Activated naive CD4-positive, alpha-beta T cell (primary cell): ENCODE data around the gene NELFB.

Experiments
- DNase-seq, 4 experiments: peaks; one replicate each; lab custom pipeline; 2025; lab: John Stamatoyannopoulos, UW

NELFB gene

GRCh38 chr9:137303151-137303892, 48.2 kb downstream of the NELFB start:
- DNase-seq, result no peak

DNA sequence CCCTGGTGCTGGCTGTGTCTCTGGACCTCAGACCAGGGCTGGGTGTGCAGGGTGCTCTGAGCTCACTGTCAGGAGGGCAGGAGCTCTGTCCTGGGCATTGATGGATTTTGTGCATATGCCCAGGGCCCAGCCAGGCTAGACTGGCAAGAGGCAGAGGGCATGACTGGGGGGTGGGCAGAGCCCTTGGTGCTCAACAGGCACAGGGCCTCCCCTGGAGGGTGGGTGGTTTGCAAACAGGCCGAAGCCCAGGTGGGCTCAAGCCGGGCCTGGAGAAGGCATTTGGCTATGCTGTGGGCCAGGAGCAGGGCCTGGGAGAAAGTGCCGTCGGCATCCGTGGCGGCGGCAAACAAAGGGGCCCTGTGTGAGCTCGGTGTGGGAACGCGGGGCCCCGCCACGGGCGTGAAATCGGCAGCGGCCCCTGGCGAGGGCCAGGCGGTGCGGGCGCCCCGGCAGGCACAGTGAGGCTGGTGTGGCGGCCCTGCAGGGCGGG, 48.8 kb downstream of the NELFB start:
- no peak for DNase-seq

- no peak for DNase-seq
Observed at GRCh38 chr9:137304383-137305059, 49.4 kb downstream of the NELFB start.

- peak in 2 of 4 experiments; percentile 42 to 54 for DNase-seq
Observed at GRCh38 chr9:137305060-137305797, 50.1 kb downstream of the NELFB start.

GRCh38 chr9:137305798-137306065, 50.6 kb downstream of the NELFB start:
- DNase-seq, result no peak

DNA sequence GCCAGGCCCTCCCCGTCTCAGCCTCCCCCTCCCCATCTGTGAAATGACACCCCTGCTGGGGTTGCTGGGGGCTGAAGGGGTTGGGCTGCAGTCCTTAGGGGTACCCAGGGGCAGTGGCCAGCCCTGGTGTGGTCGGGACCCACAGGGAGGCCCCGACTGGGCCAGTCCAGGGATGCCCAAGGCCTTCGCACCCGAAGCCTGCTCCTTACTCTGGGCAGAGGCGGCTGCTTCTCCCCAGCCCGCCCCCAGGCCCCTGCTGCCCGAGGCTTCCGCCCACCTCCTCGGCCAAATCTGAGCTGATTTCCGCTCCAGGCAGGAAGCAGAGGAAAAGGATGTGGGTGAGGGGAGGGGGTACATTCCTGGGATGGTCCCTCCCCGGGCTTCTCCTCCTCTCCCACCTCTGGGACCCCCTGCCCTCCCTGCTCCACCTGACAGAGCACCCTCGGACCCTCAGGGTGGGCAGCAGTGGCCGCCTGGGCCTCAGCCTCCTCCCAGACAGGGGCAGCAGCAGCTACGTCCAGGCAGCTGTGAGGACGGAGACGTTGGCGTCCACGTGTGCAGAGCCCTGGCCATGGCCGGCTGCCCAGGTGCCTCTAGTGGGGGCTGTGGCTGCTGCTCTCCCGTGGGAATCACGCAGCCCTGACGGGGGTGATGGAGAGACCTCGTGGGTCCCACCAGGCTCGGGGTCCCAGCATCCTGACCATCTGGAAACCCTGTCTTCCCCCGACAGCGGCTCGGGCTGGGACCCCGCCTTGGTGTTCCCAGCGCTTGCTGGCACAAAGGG, 51.1 kb downstream of the NELFB start:
- no peak for DNase-seq

GRCh38 chr9:137306850-137307254, 51.7 kb downstream of the NELFB start:
- no peak for DNase-seq

DNA sequence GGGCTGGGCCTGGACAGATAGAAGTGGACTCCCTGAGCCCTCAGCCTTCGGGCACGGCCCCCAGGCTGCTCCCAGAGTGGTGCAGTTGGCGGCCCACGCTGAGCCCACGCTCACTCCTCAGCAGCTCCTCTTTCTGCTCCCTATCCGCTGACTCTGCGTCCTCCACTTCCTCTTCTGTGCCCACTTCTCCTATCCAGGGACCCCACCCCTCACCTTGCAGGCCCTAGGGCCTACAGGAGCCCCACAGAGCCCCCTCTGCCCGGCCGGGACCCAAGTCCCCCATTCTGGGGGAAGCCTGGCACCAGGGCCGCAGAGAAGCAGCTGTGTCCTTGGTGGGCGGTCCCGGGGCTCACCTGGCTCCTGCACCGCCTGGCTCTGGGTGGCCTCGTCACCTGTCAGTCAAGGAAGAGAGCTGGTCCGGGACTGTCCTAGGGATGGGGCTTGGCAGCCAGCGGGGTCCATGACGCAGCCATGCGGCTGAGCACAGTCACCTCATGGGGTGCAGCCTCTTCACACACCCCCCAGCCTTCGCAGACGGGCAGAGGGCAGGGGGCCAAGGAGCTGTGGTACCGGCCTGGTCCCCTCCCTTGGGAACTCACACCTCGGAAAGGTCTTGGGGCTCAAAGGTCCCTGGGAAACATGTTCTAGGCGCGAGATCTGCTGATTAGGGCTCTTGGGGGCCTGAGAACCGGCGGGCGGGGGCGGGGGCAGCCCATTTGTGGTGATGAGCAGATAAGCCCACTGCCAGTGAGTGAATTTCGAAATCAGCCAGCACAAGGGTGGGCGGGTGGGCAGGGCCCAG, 52.3 kb downstream of the NELFB start:
- DNase-seq, result no peak

- no peak for DNase-seq
Observed at GRCh38 chr9:137308057-137308619, 53.0 kb downstream of the NELFB start.

DNA sequence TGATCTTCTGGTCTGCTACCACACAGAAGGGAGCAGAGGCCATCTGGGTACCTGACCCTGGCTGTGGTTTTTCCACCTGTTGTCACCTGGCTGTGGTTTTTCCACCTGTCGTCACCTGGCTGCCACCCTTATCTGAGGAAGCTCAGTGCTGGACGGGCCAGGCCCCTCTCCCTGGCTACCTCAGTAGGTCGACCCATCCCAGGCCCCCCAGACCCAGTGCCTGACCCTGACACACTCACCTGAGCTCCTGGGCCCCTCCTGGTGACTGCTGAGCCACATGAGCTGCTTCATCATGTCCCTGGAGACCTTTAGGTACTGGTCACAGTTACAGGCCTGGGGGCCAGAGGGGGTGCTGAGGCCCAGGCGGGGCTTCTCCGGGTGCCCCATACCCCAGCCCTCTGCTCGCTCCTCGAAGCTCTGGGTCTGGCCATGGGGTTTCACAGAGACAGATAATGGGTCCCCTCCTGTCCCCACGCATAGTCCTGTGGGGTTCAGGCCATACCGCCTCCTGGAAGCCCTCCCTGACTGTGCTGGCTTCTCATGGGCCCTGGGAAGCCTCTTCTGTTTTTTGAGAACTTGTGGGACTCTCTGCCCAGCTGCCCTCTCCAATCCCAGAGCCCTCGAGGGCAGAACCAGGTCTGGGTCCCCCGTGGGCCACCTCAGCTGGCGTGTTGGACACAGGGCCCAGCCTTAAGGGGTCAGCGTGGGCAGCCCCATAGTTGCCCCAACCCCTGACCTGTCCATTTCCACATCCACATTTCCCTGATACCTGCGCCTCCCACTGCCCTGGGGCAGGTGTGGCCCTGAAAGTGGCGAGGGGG, 54.5 kb downstream of the NELFB start:
- DNase-seq, result no peak

GRCh38 chr9:137310189-137311052, 55.3 kb downstream of the NELFB start:
- no peak for DNase-seq

DNA sequence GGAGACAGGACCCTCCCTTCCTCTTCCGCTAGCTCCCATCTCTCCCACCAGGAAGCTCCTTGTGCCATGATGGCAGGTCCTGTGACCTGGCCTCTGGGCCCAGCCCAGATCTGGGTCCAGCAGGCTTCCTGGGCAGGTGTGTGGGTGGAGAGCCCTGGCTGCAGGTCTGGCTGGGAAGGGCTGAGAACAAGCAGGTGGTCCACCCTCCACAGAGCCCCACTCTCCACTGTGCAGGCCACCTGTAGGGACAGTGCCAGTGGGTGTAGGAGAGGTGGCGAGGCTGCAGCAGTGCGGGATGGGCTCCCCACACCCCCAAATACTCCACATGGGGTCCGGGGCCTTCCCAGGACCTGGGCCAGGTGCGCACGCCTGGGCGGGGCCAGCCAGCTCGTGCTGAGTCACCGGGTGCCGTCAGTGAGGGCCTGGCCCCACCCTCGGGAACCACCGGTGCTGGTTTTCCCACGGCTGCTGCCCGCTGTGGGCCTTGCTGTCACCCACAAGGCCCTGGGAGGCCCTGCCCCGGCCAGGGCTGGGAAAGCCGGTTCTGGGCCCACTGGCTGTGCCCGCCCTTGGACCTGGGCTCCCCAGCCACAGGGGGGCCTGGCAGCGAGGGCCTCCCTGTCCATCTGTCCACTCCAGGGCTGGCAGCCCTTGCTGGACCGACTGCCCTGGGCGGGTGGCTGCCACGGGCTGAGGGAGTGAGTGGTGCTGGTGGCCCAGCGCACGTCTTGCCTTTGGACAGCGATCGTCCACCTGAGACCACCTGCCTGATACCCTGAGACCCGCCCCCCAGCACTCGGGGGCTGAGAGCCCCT, 56.3 kb downstream of the NELFB start:
- peak in 1 of 4 experiments; percentile 20 for DNase-seq

DNA sequence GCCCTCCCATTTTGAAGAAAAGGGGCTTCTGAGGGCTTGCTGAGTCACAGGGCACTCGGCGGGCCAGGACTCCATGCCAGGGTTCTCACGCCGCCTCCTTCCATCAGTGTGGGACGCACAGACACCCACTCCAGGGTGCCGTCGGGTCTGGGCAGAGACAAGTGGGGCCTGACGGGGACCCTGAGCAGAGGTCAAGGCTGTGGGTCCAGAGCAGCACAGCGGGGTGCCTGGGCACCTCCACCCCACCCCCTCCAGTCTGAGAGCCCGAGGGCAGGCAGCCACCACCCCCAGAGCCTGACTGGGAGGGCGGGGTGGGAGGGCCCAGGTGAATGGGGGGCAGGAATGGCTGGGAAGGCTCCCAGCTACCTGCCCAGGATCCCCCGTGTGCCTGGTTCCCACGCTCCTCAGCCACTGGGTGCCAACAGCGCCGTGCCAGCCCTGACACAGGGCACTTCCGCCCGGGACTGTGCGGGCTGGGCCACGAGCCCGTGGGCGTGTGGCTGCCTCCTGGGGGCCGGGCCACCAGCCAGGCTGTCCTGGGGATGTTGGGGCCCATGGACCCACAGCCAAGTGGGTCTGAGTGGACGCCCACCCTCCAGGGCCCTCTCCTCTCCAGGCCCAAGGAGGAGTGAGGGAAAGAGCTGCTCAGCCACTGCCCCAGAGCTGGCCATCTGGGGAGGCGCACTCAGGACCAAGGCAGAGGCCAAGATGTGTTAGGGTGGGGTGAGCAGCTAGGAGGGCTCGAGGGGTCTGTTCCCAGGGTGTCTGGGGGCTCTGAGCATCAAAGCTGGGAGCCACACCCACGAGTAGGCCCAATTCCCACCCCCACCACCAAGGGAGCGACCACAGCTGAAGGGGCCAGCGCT, 57.1 kb downstream of the NELFB start:
- DNase-seq, result no peak

GRCh38 chr9:137312852-137313325, 57.8 kb downstream of the NELFB start:
- DNase-seq, result no peak

DNA sequence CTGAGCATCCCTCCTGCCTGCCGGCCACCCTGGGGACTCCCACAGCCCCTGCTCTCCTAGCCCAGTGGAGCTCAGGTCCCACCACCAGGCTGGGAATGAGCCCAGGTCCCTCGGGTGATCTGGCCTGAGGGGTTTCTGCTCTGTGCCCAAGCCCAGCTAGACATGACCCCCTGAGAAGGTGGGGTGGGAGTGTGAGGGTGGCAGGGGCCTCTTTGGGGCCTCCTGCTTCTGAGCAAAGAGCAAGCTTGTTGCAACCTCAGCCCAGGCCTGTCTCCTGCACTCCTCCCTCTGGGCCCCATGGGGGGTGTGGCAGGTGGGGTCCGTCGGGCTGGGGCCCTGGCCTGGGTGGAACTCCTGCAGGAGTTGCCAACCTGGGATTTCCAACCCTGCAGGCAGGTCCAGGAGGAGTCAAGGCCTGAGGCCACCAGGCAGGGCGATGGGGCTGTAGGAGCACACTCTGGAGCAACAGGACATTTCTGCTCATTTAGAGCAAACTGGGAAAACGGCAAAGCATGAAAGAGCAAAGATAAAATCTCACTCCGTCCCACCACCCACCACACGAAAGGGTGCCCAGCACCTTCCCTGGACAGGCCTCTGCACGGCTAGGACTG, 58.3 kb downstream of the NELFB start:
- no peak for DNase-seq

GRCh38 chr9:137313956-137314560, 58.9 kb downstream of the NELFB start:
- no peak for DNase-seq
